ENCODE measurements around the gene TSPEAR. TPM values are rescaled to one million over a fixed set of nuclear protein-coding genes. Genes with fewer than 3 reads are reported as not detected.
"Not testable (repeated sequence)": the region's sequence is repeated elsewhere in the genome, so short reads cannot be mapped to it uniquely, and the experiment has no call there.

Gene TSPEAR
- total RNA-seq, 2 donors from 2014 or later = 0.85 TPM; not detected in 1

- Histone ChIP-seq H3K4me3 (no peak overlapping the region), H3K9me3 (no peaks in the 10 kb centered on the region), H3K4me1 (replicated peaks) (no peaks in the 10 kb centered on the region), H3K36me3 (no peaks in the 10 kb centered on the region), H3K27ac (no peak overlapping the region), H3K27me3 (replicated peaks; ENCODE audit: insufficient read depth) (no peaks in the 10 kb centered on the region)
- TF ChIP-seq CTCF (IDR thresholded peaks at IDR 0.05) (no peak), POLR2AphosphoS5 (IDR thresholded peaks at IDR 0.05) (no peak), POLR2A (IDR thresholded peaks at IDR 0.05) (no peak)
- WGBS = 71% methylated on average over 15 of the region's 16 CpGs
- intact Hi-C loops (cut with DNase I) = no loop called here
- no peak for DNase-seq (ENCODE audit: low spot score)
Measured at GRCh38 chr21:44480200-44481053, 230.9 kb downstream of the TSPEAR start.

GRCh38 chr21:44479556-44480199 lies 231.7 kb downstream of the TSPEAR start:
- DNase-seq (ENCODE audit: low spot score); H3K9me3 ChIP-seq; H3K4me1 ChIP-seq (replicated peaks); H3K36me3 ChIP-seq; H3K27me3 ChIP-seq (replicated peaks; ENCODE audit: insufficient read depth); H3K4me3 ChIP-seq; intact Hi-C loops (cut with DNase I); H3K27ac ChIP-seq: not testable (repeated sequence)
- TF ChIP-seq CTCF (IDR thresholded peaks at IDR 0.05) = peak in 3 of 4 experiments; percentile 30 to 64 (median 60)
- WGBS = 39% methylated on average over 21 of the region's 21 CpGs

DNA sequence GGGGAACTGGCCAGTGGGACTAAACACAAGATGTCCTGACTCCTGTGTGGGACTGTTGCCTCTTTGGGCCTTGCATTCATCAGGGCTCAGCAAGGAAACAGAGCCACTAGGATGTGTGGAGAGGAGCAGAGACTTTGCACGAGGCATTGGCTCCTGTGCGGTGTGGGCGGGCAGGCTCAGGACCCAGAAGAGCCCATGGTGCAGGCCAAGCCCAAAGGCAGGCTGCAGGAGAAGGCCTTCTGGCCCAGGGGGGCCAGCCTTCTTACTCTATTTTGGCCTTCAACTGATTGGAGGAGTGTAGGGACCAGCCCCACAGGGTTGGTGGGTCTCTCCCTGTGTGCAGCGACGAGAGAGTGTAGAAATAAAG lies 232.6 kb downstream of the TSPEAR start:
- DNase-seq (ENCODE audit: low spot score) = no peak
- Histone ChIP-seq H3K4me3 (no peak overlapping the region), H3K27me3 (replicated peaks; ENCODE audit: insufficient read depth) (no peaks in the 10 kb centered on the region), H3K36me3 (no peaks in the 10 kb centered on the region), H3K27ac (no peak overlapping the region), H3K9me3 (no peaks in the 10 kb centered on the region), H3K4me1 (replicated peaks) (no peaks in the 10 kb centered on the region)
- intact Hi-C loops (cut with DNase I) = no loop called here
- TF ChIP-seq CTCF (IDR thresholded peaks at IDR 0.05) (no peak), POLR2A (IDR thresholded peaks at IDR 0.05) (no peak), POLR2AphosphoS5 (IDR thresholded peaks at IDR 0.05) (no peak)
- 91% methylated on average over 5 of the region's 5 CpGs for WGBS

DNA sequence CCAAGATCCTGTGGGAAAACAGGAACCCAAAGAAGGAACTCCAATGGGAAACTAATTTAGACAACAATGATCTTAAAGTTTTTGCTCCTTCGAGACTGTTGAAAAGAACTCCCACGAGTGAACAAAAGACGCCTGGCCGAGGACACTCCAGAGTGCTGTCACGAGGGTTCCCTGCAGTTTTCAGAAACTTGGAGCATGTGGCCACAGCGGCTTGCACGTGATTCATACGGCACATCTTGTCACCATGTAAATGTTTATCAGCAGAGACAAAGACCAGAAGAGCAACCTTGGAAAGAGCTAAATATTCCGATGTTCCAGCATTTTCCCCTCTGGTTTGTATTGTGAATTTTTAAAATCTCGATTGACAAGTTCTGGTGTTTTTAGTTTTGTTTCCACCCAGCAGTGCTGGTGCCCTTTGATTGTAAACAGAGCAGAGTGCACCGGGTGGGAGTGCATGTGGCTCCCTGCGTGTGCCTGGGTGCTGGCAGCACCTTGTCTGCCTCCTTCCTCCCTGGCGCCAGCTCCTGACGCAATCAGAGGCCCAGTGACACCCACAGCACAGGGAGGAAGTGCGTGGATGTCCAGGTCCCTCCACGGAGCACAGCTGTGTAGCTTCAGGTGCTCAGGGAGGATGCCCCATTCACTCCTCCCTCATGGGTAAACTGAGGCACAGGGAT lies 233.1 kb downstream of the TSPEAR start:
- WGBS = 72% methylated on average over 16 of the region's 16 CpGs
- no peaks in the 10 kb centered on the region for H3K36me3 ChIP-seq
- no peak for DNase-seq (ENCODE audit: low spot score)
- no peak overlapping the region for H3K27ac ChIP-seq
- no peak overlapping the region for H3K4me3 ChIP-seq
- TF ChIP-seq POLR2A (IDR thresholded peaks at IDR 0.05) (no peak), POLR2AphosphoS5 (IDR thresholded peaks at IDR 0.05) (no peak), CTCF (IDR thresholded peaks at IDR 0.05) (no peak)
- intact Hi-C loops (cut with DNase I) = no loop called here
- H3K9me3 ChIP-seq = no peaks in the 10 kb centered on the region
- H3K27me3 ChIP-seq (replicated peaks; ENCODE audit: insufficient read depth) = no peaks in the 10 kb centered on the region
- no peaks in the 10 kb centered on the region for H3K4me1 ChIP-seq (replicated peaks)

All from prostate gland (tissue), 2 donors.